ENCODE results near the gene PHF21B. TPM values are rescaled to one million over a fixed set of nuclear protein-coding genes. Genes with fewer than 3 reads are reported as not detected.

Gene PHF21B
- total RNA-seq, 1 experiment from 2014 or later, result not detected

DNA sequence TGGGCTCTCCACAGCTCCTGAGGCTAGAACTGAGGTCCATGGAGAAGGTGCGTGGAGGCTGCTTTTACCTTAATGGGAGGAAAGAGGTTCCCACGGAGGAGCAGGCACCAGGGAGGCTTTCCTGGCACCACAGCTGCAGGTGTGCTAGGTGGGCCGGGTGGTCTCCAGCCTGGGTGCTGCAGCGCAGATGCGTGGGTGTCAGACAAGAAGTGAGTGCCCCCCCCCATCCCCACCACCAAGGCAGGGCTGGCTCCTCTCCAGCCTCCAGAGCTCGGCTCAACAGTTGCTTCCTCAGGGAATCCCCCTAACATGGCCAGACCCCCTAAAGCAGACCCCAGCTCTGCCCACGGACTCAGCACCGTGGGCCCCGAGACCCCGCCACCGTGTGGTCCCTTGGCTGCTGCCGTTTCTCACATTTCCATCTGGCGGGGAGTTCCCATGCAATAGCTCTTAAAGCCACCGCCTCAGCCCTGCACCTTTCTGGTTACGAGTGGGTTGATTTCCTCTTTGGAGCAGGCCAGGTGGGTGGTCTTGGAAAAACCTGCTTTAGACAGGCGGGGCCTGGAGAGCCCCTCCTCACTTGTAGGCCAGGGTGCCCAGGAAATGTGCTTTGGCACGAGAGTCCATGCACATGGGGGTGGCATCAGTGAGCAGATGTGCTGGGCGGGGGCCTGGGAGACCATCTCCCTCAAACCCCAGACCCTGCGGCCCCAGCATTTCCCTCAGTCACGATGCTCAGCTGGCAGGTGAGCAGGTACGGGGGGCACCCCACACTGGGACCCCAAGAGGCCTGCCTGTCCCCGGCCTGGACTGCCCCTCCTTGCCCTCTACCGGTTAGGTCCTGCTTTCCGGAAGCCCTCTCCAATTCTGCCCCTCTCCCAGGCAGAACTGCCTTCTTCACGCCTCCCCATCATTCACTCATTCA is 163.7 kb downstream of the PHF21B start:
- peaks cover 7% of the 10 kb centered on the region for H3K9me3 ChIP-seq
- no peak overlapping the region for H3K4me3 ChIP-seq
- H3K36me3 ChIP-seq, result no peaks in the 10 kb centered on the region
- H3K27me3 ChIP-seq, result no peaks in the 10 kb centered on the region
- DNase-seq, result no peak

DNA sequence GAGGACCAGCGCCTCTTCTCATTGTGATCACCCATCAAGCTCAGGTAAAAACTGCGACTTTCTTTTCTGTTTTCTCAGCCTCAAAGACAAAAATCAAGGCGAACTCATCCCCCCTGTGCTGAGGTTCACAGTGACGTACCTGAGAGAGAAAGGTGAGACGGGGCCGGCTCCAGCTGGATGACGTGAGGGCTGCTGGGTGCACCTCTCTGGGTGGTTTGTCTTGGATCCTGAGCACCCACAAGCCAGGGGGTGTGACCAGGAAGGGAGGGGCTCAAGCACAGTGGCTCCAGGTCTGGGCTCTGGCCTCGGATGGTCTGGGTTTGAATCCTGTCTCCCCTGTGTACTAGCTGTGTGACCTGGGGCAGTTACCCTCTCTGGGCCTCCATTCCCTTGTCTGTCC is 164.6 kb downstream of the PHF21B start:
- H3K36me3 ChIP-seq, result no peaks in the 10 kb centered on the region
- no peak for DNase-seq

DNA sequence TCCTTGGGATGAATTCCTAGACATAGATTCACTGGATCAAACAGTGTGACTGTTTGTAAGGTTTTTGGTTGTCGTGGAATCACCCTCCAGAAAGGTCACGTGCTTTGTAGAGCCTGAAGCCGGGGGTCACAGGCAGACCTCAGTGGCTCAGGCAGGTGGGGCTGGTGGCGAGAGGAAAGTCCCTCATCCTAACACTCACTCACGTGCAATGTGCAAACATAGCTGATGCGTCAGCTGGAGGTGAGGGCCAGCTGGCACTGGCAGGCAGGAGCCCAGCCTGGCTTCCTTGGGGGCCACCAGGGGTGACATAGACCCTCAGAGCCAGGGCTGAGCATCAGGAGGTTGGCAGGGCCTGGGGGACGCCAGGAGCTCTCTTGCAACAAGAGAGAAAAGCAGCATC is 167.4 kb downstream of the PHF21B start:
- no peaks in the 10 kb centered on the region for H3K36me3 ChIP-seq
- no peak overlapping the region for H3K4me3 ChIP-seq
- DNase-seq, result no peak
- H3K9me3 ChIP-seq, result peaks cover 7% of the 10 kb centered on the region
- no peaks in the 10 kb centered on the region for H3K27me3 ChIP-seq

More for the DNA sequence above, 164.6 kb downstream of the PHF21B start:
- Histone ChIP-seq H3K27me3 (no peaks in the 10 kb centered on the region), H3K9me3 (peaks cover 7% of the 10 kb centered on the region), H3K4me3 (no peak overlapping the region)

DNA sequence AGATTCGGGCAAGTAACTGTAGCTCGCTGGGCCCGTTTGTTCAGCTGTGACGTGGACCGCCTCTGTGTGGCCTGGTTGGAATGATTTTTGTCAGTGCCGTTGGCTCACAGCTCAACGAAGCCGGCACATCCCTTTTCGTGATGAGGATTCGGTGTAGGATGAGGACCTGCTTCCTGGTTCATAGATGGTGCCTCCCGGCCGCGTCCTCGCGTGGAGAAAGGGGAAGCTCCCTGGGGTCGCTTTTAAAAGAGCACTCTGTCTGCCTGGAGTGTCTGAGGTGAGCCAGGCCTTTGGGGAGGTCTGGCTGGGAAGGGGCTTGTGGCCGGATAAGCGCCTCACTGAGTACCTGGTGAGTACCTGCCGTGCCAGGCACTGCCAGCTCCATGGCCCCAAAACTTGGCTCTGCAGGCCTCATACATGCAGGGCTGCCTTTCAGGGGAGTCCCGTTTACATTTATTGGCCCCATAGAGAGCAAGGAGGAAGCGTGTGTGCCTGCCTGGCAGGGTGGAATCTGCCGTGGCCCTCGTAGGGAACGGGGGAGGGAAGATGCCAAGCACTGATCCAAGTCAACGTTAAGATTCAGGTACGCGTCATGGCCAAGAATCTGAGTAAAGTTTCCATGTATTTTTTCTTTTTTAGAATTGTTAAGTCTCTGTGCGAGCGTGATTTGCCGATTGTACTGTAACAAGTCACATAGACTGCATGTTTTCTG is 169.0 kb downstream of the PHF21B start:
- DNase-seq, result no peak
- Histone ChIP-seq H3K4me3 (no peak overlapping the region), H3K36me3 (no peaks in the 10 kb centered on the region), H3K27me3 (no peaks in the 10 kb centered on the region), H3K9me3 (peaks cover 7% of the 10 kb centered on the region)

DNA sequence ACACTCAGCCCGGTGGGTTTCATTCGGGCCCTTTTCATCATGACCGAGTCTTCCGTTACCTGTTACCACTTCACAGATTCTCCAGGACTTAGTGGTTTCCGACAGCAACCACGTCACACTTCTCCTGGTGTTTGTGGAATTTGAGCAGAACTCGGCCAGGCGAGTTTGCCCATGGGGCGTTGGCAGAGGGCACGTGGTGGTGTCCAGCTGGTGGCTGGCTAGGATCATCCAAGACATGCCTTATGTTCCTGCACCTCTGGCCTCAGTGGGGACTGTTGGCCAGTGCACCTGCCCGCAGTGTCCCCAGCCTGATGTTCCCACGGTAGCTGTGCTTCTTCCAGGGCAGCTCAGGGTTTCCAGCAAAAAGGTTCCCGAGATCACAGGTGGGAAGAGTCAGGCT is 170.1 kb downstream of the PHF21B start:
- H3K27me3 ChIP-seq, result no peaks in the 10 kb centered on the region
- no peak overlapping the region for H3K4me3 ChIP-seq
- DNase-seq, result no peak
- no peaks in the 10 kb centered on the region for H3K36me3 ChIP-seq
- H3K9me3 ChIP-seq, result peaks cover 8% of the 10 kb centered on the region

DNA sequence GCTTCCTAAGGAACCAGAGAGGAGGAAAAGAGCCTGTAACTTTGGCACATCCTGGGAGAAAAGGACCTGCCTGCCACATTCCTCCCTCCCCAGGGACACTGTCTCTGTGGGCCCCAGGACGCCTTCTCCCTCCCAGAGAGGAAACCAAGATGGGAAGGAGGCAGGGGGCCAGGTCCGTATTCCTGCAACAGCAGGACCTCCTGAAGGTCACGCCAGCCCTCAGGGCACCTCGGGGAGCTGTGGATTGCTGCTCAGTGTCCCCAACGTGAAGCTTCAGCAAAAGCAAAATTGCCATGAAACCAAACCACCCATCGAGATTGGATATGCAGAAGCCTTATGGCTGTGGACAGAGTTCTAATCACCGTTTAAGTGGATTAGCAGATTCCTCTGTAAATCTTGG is 170.7 kb downstream of the PHF21B start:
- Histone ChIP-seq H3K36me3 (no peaks in the 10 kb centered on the region), H3K27me3 (no peaks in the 10 kb centered on the region), H3K4me3 (no peak overlapping the region), H3K9me3 (peaks cover 7% of the 10 kb centered on the region)
- DNase-seq, result no peak

DNA sequence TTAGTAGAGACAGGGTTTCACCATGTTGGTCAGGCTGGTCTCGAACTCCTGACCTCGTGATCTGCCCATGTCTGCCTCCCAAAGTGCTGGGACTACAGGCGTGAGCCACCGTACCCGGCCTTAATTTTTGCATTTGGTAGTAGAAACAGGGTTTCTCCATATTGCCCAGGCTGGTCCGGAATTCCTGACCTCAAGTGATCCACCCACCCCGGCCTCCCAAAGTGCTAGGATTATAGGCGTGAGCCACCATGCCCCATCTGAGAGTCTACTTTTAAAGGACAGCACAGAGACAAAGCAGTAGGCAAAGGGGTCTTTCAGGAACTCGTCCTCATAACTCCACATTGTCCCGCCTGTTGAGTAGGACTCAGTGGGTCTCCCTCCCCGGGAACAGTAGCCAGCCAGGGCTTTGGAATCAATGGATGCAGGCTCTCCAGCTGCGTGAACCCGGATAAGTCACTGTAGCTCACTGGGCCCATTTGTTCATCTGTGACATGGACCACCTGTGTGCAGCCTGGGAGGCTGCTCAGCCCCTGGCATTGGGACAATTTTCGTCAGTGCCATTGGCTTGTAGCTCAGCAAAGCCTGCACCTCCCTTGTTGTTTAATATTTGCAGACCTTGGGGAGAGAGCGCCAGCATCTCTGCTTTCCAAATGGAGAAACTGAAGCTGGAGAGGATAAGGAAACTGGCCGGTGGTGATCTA is 171.3 kb downstream of the PHF21B start:
- Histone ChIP-seq H3K27me3 (no peaks in the 10 kb centered on the region), H3K9me3 (peaks cover 7% of the 10 kb centered on the region), H3K4me3 (no peak overlapping the region), H3K36me3 (no peaks in the 10 kb centered on the region)
- no peak for DNase-seq

DNA sequence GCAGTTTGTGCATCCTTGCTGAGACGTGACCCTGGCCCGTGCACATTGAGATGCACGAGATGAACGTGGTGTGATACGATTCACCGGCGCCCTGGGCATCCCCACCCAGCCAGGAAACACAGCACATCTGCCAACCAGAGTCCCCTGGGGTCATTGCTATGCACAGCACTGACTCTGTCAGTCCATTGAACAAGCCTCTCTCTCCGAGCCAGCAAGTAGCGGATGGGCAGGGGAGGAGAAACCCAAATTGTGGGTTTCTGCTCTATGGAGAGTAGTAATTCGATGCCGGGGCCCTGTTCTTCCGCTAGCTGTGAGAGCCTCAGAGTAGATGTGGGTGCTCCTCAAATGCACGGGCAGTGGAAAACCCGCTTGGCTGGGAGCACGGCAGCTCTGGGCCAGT is 172.3 kb downstream of the PHF21B start:
- no peaks in the 10 kb centered on the region for H3K36me3 ChIP-seq
- no peak overlapping the region for H3K4me3 ChIP-seq
- DNase-seq, result no peak
- no peaks in the 10 kb centered on the region for H3K27me3 ChIP-seq
- peaks cover 7% of the 10 kb centered on the region for H3K9me3 ChIP-seq

DNA sequence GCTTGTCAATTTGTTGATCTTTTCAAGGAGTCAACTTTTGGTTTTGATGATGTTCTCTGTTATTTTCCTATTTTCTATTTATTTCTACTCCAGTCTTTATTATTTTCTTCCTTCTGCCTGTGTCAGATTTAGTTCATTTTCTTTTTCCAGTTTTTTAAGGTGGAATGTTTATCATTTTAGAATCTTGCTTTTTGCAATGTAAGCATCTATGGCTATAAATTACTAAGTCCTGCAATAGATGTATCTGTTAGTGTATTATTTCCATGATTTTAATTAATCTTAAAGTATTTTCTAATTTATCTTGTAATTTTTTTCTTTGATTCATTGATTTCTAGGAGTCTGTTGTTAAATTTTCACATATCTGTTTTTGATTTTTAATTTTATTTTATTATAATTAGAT is 175.7 kb downstream of the PHF21B start:
- H3K9me3 ChIP-seq, result peaks cover 7% of the 10 kb centered on the region
- no peaks in the 10 kb centered on the region for H3K27me3 ChIP-seq
- no peak overlapping the region for H3K4me3 ChIP-seq
- no peaks in the 10 kb centered on the region for H3K36me3 ChIP-seq
- DNase-seq, result no peak

DNA sequence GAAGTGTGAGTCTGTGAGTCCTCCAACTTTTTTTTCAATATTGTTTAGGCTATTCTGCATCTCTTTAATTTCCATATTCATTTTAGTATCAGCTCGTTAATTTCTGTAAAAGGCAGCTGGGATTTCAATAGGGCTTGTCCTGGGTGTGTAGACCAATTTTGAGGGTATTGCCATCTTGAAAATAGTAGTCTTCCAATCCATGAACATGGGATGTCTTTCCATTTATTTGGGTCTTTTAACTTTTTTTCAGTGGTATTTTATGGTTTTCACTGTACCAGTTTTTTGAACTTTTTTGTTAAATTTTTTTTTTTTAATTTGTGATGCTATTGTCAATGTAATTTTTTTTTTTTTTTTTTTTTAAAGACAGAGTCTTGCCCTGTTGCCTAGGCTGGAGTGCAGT is 177.9 kb downstream of the PHF21B start:
- no peak for DNase-seq
- no peaks in the 10 kb centered on the region for H3K36me3 ChIP-seq
- H3K27me3 ChIP-seq, result no peaks in the 10 kb centered on the region

More for the DNA sequence above, 177.9 kb downstream of the PHF21B start:
- H3K9me3 ChIP-seq, result peaks cover 7% of the 10 kb centered on the region
- no peak overlapping the region for H3K4me3 ChIP-seq

Other genes starting within 250 kb of the PHF21B start
- 32.6 and 33.7 TPM in 2 replicates for gene NUP50, start 153.9 kb upstream of the PHF21B start, total RNA-seq (2014; rRNA removed; shearing (Covaris generic); ENCODE audit: low replicate concordance)
- gene KIAA0930, start 230.9 kb upstream of the PHF21B start, total RNA-seq (2014; rRNA removed; shearing (Covaris generic); ENCODE audit: low replicate concordance), result 64.1 and 85.1 TPM in 2 replicates

Measured in MG63 (cell line).